Activated CD4-positive, CD25-positive, alpha-beta regulatory T cell (primary cell): ENCODE results near the gene PCDH20.
"Not testable (repeated sequence)": the region's sequence is repeated elsewhere in the genome, so short reads cannot be mapped to it uniquely, and the experiment has no call there.

Experiments used
- DNase-seq, 4 experiments: peaks; one replicate each; lab custom pipeline; 2025; lab: John Stamatoyannopoulos, UW

Gene PCDH20

GRCh38 chr13:61415749-61416148 lies at the start of gene PCDH20:
TSS of gene PCDH20 (minus strand) at chr13:61415849. CDS start at chr13:61415158, 691 bp downstream.
- no peak for DNase-seq

DNA sequence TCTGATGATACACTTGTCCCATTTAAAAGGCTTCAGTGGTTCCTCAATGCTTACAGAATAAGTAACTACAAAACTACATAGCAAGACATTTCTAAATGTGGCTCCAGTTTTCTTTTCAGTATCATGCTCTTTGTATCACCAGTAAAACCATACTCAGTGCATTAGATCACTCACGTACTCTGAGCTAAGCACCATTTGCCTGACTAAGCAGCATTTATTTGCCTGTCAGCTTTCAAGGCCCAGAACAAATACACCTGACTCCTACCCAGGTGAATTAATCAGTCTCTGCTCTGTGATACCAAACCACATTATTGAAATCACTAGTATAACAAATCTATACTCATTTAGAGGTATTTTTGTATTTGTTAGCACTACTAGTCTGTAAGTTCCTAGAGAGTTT lies 47.4 kb upstream of the PCDH20 start:
- no peak for DNase-seq

- DNase-seq: no peak
Measured at GRCh38 chr13:61453121-61453520, 37.5 kb upstream of the PCDH20 start.

DNA sequence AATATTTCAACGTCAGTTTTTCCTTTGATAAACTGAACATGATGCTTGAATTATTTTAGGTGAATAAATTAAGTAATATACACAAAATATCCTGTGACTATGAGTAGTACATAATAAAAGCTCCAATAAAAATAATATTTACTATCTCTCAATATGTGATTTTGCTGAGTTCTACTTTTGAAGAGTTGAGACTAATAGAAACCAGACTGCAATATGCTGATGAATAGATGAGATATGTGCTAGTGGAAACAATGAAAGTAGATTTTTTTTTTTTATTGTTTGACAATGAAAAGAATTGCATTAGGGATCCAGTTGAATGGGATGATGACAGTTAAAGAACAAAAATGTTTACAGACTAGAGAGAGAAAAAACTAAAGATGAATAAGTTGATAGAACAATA lies 16.4 kb upstream of the PCDH20 start:
- no peak for DNase-seq

DNA sequence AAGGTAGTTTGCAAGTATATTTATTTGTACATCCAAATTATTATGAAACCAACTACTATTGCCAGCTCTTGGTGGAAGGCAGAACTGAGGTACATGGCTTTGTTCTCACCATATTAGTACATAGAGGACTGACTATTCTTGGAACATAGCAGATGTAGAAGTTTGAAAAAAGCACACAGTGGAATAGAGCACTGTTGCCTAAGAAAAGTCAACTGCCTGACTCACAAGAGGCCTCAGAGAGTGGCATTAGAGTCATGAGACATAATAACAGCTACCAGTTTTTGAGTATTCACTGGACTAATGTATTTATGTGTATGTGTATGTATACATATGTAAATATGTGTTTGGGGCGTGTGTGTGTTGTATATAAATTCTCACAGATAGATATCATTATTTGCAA lies 8.3 kb upstream of the PCDH20 start:
- DNase-seq: no peak

DNA sequence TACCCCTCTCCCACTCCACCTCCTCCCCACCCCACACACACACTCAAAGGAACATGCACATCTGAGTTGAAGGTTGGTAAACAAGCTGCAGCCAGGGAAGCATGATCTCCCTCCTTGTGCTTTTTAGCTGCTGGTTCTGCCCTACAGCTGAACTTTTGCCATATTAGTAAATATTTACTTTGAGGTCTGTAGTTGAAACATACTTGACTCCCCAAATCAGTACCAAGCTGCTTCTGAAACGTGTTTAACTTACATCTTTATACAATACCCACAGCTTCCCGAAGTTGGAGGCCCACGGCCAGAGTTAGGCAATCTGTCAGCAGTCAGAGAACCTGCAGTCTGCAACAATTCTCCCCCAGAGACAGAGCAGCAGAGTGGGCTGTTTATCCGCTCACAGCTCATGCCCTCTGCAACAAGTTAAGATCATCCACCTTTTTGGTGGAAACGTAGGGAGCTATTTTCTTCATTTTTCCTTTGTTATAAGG lies 1.5 kb upstream of the PCDH20 start:
- DNase-seq: no peak

- no peak for DNase-seq
Measured at GRCh38 chr13:61415058-61415721, 459 bp downstream of the PCDH20 start.

GRCh38 chr13:61414686-61415057 lies 977 bp downstream of the PCDH20 start:
- no peak for DNase-seq

DNA sequence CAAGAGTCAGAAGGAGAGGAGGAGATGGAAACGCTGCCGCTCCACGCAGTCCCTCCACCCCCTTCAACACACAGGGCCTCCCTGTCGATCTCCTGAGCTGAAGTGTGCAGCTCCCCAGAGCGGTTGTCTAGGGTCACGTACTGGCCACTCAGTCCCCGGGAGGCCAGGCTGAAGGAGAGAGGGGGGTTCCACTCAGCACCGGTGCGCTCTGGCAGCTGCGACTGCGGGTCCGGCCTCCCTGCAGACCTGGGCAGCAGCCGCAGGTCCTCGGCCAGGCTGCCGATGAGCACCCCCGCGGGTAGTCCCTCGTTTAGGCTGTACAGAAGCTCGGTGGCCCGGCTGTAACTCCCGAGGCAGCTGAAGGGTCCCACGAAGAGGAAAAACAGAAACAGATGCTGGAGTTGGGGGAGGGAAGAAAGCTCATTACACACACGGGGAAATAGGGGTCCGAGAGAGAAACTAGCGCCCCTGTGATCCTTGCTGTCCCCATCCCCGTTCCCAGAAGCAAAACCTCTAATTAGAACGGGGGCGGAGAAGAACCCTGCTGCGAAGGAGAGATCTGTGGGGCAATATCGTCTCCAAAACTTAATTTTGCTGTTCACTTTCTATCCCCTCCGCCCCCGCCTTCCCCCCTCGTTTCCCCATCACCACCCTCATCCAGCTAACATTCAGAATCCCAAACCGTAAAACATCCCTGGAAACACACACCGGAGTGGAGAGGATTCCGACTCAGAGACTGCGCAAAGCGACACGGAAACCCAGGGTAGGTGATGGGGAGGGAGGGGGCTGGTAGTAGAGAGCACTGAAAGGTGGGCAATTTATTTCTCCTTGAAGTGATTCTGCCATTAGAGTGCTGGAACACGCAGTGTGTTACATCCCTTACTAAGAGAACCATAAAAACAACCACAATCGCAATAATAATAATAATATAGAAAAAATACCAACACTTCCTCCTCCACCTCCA lies 1.8 kb downstream of the PCDH20 start:
- no peak for DNase-seq

DNA sequence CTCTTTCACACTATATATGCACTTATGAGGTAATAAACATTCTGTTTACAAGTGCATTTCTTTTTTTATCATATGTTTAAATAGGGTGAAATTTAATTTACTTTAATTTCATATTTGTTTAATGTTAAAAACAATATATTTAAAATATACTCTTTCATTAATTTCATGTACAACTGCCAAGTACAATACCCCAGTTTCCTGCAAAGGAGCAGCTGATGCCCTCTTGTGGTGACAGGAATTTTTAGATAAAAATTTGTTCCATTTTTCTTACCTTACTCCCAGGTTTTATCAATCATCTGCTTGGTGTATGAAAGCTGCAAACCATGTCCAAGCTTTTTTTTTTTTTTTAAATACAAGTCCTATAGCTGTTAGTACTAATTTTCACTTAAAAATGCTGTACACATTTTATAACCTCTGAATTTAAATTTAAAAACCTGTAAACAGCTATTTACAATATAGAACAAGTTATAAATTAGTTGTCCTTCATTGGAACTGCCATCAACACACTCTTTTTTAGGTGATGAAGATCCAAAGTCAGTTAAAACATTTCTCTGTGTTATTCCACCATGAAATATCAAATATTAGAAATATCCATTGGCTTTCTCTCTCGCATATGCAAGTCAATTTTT lies 4.9 kb downstream of the PCDH20 start:
- no peak for DNase-seq

- no peak for DNase-seq
Measured at GRCh38 chr13:61410266-61410665, 5.4 kb downstream of the PCDH20 start.

DNA sequence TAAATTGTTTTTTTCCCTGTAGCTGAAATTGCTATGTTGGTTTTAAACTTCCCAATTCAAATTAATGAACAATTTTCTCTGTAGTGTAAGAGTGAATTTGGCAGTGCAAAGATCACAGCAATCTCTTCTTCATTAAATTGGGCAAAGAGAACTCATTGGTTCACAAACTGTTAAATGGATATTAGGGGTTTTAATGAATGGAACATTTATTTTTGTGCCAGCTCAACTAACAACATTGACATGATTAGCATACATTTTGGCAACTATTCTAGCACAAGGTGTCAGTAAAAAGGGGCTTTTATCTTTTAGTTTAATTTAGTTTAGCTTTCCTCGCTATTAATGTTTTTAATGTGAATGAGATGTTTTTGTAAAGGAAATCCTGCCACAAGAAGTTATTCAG lies 7.1 kb downstream of the PCDH20 start:
- no peak for DNase-seq

DNA sequence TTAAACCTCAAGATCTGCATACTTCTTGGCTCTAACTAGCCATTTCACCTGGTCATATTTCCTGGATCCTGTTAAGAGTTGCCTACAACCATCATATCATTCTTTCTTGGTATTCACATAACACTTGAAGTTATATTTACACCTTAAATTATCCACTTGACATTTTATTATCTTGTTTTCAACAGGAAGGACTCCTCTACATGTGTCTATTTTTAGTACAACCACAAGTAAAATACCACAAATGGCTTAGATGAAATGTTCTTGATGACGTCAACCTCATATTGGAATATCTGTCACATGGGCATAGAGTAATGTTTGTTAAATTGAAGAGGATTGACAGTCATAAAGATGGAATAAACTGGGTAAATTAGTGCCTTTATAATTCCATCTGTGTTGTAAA lies 9.4 kb downstream of the PCDH20 start:
- DNase-seq: no peak

DNA sequence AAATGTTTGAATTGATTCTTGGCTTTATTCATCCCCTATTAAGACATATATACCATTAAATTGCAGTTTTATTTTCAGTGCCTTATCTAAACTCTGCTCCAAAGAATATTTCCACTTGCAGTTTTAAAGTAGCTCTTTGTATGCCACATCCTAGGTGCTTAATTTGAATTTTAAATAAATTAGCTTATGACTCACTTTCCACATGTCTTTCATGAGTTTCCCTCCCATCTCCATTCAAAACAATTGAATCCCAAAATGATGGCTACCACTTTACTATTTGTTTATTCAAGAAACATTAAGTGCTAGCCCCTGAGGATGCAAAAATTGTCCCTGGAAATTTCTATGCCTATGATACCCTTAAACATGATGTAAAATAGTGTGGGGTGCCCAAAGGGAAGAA lies 19.5 kb downstream of the PCDH20 start:
- no peak for DNase-seq

DNA sequence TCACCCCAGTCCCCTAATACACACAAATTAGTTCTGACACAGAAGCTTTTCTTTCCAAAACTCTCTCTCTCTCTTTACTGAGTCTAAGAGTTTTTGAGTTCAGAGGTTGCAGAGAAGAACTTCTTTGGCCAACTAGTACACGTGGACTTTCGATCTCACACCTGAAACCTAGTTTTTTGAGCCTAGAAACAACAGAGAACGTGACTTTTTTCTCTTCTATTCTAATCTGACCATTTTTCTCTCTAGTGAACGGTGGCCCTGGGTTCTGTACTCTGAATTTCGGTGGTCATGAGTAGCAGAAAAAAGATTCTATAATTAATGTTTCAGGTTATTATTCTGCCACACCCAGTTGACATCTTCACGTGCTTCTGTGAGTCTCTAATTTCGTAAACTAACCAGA lies 24.2 kb downstream of the PCDH20 start:
- DNase-seq: no peak

- DNase-seq: no peak
Measured at GRCh38 chr13:61387694-61388093, 28.0 kb downstream of the PCDH20 start.

GRCh38 chr13:61383111-61383510 lies 32.5 kb downstream of the PCDH20 start:
- DNase-seq: no peak

- no peak for DNase-seq
Measured at GRCh38 chr13:61370520-61370919, 45.1 kb downstream of the PCDH20 start.

- DNase-seq: not testable (repeated sequence)
Measured at GRCh38 chr13:61364690-61365089, 51.0 kb downstream of the PCDH20 start.

DNA sequence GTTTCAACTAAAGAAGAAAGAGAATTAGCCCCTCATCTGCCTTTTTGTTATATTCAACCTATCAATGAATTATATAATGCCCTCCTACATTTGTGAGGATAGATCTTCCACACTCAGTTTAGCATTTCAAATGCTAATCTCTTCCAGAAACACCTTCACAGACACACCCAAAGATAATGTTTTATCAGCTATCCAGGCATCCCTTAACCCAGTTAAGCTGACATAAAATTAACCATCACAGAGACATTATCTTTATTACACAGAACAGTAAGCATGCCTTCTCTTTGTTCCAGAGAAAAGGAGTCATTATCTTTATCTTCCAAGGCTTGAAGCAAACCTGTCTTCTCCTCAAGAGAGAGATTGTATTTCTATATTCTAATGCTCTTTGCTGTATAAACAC lies 53.1 kb downstream of the PCDH20 start:
- no peak for DNase-seq
